ENCODE measurements around the gene NOL4L.
"Not testable (repeated sequence)": the region's sequence is repeated elsewhere in the genome, so short reads cannot be mapped to it uniquely, and the experiment has no call there.

The NOL4L gene

DNA sequence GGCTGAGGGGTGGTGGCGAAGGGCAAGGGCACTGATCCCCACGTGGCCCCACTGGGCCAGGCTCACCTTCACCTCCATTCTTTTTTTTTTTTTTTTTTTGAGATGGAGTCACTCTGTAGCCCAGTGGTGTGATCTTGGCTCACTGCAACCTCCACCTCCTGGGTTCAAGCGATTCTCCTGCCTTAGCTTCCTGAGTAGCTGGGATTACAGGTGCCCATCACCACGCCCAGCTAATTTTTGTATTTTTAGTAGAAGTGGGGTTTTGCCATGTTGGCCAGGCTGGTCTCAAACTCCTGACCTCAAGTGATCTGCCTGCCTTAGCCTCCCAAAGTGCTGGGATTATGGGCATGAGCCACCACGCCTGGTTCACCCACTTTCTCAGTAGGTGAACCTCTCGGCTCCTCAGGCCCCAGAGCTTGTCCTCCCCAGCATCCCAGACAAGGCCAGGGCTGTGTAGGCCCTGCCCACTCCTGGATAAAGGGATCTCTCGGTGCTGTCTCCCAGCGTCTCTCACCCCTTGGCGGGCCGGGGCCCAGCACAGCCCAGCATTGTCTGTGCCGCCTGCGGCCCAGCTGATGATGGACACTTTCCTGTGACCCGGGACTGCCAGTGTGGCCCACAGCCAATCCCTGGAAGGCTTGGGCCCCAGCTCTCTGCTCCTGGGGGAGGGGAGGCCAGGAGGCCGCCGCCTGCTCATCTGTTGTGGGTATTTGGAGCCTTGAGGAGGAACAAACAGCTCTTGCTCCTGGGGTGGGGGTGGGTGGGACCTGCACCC lies 119.0 kb downstream of the NOL4L start:
- not testable (repeated sequence) for DNase-seq

DNA sequence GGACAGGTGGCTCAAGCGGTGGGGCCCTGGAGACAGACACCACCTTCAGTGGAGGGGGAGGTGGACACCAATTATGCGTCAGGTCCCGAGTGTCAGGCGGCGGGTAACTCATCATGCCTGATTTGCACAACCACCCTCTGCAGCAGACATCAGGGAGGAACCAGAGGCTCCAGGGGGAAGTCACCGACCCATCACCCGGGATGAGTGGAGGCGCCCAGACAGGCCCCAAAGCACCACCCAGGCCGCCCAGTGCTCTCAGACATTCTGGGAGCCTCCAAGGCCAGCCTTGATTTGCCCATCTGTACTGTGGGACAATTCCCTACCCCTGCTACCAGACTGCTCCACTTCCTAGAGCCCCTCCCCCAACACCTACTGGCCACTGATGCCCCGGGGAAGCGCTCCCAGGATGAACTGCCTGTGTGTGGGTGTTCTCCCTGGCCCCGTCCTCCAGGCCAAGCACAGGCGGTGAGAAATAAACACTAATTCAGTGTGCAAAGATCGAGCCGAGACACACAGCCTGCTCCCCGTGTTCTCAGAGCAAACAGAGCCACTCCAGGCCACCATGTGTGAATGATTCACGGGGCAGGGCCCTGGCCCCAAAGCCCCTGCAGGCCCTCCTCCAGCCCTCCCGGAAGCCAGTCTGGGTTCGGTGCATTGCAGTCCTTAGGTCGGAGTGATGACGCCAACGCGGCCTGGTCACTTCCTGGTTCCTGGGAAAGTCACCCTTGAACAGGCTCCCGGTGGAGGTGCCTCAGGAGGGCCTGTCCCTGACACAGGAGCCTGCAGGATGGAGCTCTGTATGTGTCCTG lies 119.8 kb downstream of the NOL4L start:
- DNase-seq: no peak

DNA sequence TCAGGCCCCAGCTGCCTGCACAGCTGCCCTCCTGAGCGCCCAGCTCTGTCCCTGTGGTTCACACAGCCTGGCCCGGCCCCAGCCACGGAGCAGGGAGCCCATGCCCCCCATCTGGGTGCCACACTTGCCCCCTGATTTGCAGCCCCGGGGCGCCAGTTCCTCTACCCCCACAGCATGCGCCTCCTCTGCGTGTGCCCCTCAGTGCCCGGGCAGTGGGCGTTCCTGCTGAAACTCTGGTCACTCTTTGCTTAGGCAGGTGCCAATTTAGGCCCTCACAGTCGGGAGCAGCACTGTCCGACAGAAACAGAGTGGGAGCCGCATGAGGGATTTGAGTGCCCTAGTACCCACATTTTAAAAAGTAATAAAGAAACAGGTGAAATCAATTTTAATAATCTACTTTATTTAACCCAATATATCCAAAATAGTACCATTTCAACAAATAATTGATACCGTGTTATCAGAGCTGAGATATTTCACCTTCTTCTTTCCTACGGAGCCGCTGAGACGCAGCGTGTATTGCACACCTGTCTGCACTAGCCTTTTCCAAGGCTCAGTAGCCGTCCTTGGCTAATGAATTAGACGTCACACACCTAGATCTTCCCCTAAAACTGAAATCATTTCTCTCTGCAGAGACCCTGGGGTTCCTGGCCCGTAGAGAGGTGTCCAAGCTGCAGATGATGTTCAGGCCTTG lies 120.6 kb downstream of the NOL4L start:
- no peak for DNase-seq

DNA sequence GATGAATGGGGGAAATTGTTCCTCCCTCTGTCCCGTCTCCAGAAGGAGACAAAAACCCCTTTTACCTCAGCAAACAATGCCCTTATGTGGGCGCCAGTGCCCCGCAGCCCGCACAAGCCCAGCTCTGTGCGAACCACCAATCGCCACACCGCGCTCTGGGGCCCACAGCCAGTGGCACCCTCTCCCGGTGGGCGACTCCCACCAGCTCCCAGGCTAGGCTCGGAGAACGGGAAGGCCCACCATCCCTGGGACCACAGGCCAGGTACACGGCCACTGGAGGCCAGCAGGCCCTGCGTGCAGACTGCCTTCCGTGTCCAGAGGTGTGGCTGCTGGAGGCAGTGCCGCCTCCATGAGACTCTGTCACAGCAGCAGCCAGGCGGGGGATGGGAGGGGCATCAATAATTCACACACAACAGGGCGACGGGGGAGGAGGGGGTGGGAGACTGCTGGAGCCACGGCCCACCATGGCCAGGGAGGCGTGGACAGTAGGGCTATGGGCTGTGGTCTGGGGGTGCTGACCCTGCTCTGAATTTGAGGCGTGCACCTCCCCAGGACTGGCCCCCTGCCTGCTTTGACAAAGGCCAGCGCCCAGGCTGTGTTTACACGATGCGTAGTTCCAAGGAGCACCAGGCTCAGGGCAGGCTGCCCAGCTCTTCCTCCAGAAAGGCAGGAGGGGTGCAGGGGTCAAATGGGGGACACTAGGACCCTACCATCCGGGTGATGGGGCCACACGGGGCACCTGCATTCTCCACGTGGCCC lies 121.3 kb downstream of the NOL4L start:
- no peak for DNase-seq

DNA sequence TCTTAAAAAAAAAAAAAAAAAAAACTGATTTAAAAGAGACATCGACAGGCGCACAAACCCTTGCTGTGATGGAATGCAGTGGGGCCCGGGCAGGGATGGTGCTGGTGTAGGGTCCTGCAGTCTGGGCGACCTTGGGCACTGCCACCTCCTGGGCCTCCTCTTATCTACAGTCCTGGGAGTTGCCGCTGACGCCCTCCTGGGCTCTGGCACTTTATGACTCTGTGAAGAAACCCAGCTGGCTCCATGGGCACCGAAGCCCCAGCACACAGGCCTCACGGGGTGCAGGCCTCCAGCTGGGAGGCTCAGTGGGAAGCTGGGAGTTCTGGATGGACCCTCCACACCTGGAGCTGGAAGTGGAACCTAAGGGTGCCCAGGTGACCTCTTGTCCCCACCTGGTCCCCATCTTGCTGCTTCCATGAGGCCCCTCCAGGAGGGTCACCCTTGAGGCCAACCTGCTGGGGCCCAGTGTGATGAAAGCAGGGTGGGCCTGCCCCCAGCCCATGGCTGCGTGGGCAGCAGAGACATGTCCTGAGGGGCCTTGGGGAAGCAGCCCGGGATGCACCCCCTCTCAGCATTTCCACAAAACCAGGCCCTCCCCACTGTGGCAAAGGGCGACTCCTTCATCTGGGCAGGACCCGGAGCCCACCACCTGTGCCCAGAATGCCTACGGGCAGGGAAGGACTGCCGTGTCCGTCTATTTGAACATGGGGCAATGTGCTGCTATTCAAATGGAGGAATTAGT lies 122.1 kb downstream of the NOL4L start:
- no peak for DNase-seq

DNA sequence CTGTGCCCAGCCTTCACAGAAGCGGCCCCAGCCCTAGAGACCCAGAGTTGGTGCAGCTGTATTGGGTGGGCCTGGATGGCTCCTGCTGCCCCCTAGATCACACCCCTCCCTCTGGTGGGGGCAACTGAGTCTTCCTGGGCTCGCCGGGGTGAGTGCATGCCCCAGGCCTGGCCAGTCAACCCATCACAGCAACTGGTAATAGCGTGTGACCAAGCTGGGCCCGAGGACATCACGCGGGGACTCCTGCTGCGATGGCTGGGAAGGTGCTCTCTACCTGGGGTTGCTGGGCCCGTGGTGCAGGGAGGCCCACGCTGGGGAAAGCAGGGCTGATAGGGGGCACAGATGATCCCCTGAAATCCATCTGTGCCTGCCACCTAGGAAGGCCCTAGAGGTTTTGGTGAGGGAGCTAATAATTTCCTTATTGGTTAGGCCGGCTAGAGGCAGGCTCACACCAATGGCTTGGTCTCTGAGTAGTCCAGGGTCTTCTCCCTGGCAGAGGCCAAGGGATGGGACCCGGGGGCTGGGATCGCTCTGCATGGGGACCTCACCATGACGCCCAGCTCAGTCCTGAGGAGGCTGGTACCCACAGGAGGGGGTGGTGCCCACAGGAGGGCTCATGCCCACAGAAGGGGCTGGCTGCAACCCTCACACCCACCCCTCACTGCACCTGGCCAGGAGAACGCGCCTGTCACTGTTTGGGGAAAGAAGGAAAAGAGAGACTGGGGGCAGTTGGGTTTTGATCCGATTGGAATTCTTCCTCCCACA lies 123.1 kb downstream of the NOL4L start:
- no peak for DNase-seq

DNA sequence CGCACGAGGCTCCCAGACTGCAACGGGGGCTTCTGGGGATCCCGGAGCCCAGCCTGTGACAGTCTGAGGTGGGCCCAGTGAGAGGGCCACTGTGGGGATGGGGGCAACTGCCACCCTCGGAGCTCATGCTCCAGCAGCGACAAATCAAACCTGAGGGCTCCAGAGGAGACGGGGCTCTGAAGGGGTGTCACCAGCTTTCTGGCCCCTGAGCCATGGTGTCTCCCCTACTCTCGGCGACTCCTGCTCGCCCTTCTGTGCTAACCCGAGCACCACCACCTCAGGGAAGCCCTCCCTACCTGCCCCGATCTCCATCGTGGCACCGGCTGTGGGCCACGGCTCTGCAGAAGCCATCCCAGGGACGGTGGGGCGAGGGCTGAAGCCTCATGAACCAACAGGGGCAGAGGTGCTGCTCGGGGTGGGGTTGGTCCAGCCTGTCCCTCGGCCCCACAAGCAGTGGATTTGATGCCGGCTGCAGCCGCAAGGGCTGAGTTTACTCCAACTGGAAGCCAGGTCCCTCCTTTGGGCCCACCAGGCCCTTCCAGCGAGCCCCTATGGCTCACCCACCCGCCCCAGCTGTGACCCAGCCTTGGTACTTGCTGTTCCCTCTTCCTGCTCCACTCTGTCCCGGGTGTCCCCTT lies 124.3 kb downstream of the NOL4L start:
- DNase-seq: no peak

DNA sequence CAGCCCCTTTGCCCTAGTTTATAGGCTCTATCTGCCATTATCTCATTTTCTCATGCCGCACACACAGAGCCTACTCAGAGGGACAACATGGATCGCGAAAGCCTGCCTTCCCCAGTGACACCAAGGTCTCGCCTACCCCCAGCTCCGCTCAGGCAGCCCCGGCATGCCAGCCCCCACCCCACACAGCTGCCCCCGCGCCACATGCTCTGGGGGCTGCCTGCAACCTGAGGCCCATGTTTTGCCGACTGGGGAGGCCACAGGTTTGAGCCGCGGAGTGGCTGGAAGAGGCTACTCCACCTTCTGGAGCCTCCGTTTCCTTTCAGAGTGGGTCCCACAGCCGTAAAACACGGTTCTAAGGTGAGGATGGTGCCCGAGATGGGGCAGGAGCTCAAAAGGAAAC lies 124.9 kb downstream of the NOL4L start:
- DNase-seq: no peak

DNA sequence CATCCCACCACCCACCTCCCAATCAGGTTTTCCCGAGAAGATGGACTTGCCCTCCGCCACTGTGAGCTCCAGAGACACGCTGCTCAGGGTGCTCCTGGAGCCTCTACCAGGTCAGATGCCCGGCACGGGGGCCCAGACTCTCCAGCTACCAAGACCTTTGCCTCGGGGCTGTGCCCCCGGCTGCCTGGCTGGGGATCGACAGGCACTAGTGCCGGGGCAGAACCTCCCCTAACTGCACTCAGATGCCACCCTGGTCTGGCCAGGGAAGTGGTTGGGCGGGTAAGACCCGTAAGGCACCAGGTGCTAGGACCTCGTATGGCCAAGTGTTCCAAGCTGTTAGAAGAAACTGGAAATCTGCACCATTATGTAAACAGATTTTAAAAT lies 126.3 kb downstream of the NOL4L start:
- DNase-seq: no peak

DNA sequence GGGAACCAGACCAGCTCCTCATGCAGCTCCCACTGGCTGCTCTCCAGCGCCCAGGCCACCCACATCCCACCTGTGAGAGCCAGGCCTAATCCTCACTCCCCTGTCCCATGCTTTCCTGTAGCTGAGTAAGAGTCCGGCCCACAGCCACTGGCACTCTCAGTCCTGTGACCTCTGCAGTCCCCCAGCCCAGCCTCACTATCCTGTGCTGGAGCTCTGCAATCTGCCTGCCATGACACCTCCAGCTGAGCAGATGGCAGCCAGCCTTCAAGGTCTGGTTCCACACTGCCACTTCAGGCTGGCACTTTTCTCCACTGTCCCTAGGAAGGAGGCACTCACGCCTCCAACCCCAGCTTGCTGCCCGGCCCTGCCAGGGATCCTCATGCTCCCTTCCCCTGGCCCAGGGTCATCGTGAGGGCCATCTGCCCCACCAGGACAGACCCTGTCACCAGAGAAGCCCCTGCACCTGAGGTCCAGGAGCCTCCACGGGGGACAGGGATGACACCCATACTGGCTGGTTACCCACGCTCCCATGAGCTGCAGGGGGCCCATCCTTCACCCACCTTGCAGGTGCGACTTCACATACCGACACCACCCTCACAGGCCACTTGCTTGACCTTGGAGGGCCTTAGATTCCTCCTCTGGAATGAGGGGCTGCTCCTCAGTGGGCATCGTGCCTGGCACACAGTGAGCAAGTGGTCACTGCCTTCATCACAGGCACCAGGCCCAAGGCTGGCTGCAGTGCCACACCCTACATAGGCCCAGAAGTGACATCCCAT lies 126.9 kb downstream of the NOL4L start:
- DNase-seq: peak; percentile 24

DNA sequence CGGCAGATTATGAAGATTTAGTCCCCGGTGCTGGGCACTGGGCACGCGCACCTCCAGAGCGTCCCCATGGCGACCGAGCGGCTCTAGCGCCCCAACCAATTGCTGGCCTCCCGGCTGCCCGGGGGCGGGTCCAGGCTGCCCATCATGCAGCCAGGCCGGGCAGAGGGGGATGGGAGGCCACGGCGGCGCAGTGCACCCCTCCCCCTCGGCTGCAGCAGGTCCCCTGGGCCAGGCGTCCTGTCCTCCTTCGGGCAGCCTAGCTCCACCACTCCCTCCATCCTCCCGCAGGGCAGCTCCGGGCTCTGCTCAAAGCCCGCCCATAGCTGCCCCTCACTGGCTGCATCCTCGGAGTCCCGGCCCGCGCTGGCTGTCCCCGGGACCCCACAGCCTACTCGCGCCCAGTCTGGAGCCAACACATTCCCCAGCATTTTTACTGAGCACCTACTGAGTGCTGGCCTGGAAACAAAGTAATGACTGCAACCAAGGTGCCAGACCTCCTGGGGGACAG lies 127.6 kb downstream of the NOL4L start:
- peak; percentile 80 for DNase-seq

DNA sequence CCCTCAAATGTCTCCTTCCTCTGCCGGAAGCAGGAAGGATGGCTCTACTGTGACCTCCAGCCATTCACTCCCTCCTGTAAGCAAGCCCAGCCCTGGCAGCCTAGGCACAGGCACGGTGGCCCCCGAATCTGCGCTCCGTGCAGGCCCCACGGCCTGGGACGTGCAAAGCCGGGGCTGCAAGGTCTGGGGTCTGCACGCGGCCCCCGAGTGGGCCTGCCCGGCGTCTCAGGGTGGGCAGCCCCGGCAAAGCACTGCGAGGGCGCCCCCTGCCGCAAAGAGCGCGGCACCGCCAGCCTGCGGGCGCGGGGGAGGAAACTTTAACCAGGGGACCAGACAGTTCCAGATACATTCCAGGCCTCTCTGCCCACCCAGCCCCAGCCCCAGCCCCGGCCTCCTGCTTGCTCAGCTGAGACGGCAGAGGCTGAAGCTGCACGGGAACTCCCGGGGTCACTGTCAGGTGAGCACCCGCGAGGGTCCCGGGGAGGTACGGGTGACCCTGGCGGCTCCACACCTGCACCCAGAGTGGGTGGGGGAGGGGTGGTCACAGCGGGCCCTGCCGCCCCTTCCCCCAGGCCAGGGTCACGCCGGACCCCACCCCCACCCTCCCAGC lies 128.2 kb downstream of the NOL4L start:
- DNase-seq: peak; percentile 36

DNA sequence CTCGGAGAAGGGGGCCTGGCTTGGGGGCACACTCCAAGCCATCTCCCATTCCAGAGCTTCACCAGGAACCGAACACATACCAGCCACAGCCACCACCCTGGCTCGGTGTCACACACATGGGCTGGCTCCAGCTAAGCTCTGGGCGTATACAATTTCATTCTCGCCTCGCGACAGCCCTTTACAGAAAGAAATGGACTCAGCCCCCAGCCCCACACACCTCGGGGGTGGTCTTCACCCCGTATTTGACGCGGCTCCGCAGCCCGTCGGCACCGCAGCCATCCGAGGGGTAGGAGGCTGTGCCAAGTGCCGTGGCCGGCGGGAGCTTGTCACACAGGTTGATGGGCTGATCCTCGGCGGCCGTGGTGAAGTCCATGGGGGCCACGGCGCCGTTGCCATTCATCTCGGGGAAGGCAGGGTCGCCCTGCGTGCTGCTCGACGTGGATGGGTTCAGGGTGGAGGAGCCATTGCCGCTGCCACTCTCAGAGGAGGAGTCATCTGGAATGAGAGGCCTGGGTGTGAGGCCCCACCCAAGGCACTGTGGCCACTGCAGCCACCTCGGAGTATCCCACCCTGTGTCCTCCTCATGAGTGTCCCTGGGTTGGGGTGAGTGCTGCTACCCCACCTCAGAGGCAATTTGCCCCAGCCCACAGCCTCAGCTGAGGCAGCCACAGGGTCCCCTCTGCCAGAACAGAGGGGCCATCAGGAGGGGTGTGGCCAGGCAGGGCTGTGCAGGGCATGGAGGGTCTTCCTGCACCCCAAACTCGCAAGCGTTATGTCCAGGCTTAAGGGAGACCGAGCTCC lies 129.0 kb downstream of the NOL4L start:
- no peak for DNase-seq

DNA sequence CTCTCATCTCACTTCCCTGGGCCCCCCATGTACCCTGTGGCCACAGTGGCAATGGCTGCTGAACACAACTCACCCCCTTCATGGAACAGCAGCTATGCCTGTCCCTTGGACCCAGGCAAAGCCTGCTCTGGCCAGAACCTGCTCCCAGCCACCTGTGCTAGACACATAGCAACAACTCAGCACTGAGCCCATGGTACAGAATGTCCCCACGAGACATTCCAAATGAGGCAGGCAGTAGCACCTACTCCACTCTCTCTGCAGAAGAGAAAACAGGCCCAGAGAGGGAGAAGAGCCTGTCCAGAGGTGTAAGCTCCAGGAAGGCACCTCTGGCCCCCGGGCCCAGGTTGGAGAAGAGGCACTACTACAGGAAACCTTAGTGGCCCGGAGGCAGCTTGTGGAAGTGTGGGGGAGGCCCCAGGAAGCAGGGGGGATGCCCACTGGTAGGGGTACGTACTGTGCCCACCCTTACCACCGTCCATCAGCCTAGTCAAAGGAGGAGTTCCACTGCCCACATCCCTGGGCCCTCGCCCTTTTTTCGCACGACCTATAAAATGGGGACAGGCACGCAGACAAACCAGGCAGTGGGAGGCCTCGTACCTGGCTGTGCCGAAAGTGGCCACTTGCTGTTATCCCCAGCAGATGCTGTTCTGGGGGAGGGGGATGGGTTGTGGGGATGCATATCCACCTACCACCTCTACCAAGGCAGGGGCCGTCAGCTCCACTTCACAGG lies 129.8 kb downstream of the NOL4L start:
- no peak for DNase-seq

DNA sequence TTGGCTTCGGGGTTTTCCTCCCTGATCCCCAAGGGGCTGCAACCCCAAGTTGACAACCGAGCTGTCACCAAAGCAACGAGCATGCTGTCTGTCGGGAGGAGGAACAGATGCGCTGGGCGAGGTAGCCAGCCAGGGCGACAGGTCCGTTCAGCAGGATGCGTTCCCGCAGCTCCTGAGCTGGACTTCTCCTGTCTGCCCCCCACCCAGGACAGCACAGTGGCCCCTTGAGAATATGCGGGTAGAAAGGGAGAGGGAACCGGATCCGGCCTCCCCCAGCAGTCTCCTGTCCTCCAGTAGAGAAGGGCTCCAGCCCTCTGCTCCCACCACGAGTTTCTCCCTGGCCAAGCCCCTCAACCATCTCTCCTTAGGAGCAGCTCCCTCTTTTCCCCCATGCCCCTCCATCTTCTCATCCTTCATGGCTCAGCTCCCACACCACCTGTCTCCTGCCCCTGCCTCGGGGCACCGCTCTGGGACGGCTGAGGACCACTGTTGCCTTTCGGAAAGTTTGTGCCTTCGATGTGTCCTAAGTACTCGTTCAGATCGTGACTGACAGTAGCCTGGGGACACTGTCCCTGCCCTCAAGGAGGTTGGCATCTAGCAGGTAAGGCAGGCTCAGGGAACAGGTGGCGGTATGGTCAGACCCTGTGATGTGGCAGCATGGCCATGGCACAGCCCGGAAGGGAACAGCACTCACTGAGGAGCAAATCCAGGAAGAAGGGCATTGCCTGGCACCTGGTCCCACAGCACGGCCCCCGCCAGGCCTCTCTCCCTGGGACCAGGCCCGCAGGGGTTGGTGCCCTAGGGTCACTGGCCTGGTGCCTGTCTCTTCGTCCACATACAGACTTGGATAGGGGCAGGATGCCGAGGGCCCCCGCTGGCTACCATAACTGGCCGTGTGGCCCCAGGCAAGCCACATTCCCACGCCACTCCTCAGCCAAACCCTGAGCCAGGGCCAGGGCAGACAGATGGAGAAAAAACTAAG lies 130.7 kb downstream of the NOL4L start:
- no peak for DNase-seq

DNA sequence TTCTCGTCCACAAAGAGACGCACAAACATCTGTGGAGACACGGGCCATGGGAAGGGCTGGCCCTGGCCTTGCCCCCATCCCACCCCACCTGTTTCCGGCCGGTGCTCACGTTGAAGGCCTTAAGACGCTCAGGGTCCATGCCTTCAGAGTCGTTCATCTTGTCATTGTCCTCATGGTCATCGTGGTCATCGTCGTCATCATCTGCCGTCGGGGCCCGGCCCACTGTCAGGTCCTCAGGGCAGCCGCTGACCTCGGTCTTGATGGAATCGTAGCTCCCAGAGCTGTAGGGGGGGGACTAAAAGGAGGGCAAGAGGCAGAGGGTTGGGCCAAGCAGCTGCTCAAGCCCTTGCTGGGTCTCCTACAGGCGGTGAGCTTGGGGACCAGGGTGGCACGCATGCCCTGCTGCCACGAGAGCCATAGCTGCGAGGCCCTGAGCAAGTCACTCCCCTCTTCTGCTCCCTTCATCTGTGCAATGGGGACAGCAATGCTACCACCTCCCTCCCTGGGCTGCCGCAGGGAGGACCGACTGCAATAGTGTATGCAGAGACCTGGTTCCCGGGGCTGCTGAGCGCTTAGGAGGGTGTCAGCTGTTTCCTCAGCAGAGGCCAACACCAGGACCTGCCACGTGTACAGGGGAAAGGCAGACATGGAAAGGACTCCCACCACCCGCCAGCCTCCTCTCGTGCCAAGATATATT lies 131.5 kb downstream of the NOL4L start:
- DNase-seq: no peak
